ENCODE data around the gene ATG4D.

Gene ATG4D

DNA sequence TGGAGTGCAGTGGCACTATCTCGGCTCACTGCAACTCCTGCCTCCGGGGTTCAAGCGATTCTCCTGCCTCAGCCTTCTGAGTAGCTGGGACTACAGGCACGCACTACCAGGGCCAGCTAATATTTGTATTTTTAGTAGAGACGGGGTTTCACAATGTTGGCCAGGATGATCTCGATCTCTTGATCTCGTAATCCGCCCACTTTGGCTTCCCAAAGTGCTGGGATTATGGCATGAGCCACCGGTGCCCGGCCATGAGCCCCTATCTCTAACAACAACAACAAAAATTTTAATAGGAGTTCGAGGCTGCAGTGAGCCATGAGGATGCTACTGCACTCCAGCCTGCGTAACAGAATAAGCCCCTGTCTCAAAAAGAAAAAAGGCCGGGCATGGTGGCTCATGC is 38.4 kb downstream of the ATG4D start:
- no peak for FAIRE-seq

GRCh38 chr19:10583036-10583776 is 39.5 kb downstream of the ATG4D start:
- FAIRE-seq: no peak

- FAIRE-seq: no peak
Observed at GRCh38 chr19:10586396-10586795, 42.7 kb downstream of the ATG4D start.

DNA sequence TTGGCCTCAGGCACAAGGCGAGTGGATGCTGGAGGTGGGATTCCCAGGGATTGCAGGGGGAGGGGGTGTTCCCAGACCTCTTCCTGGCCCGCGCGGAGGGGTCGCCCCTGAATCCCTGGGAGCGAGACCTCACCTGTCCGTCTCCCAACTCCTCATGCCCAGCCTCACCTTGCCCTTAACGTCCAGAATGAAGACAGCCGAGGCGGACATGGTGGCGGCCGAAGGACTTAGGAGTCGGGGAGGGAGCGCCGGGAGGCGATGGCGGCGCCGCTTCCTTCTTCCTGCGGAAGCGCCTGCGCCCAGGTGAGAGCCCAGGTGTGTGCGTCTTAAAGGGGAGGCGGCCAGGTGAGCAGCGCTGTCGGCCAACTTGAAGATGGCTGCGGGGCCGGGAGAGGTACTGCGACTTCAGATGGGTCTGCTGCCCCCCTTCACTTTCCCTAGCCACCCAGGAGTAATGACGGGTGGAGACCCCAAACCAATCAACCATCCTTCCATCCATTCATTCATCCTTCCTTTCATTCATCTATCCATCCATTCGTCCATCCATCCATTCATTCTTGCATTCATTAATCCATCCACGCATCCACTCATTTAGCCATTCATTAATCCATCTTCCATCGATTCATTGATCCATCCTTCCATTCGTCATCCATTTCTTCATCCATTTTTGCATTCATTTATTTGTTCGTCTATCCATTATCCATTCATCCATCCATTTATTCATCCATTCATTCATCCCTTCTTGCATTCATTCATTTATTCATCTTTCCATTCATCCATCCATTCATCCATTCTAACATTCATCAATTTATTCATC is 43.5 kb downstream of the ATG4D start, which contains the start of gene AP1M2:
Gene AP1M2 (minus strand): TSS at position 291 of the 817 bp plus-strand sequence. CDS start 81 bp downstream, at position 210.
- FAIRE-seq: no peak

DNA sequence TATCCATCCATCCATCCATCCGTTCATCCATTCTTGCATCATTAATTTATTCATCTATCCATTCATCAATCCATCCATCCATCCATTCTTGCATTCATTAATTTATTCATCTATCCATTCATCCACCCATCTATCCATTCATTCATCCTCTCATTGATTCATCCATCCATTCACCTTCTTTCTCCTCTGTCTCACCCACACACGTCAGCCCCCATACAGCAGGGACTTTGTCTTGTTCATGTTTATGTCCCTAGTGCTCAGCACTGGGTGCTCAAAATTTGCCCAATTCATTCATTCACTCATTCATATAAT is 44.1 kb downstream of the ATG4D start:
- FAIRE-seq: no peak

GRCh38 chr19:10593148-10593547 is 49.4 kb downstream of the ATG4D start:
- FAIRE-seq: no peak

GRCh38 chr19:10593820-10594637 is 50.3 kb downstream of the ATG4D start:
- FAIRE-seq: no peak

GRCh38 chr19:10600149-10600548 is 56.4 kb downstream of the ATG4D start:
- no peak for FAIRE-seq

DNA sequence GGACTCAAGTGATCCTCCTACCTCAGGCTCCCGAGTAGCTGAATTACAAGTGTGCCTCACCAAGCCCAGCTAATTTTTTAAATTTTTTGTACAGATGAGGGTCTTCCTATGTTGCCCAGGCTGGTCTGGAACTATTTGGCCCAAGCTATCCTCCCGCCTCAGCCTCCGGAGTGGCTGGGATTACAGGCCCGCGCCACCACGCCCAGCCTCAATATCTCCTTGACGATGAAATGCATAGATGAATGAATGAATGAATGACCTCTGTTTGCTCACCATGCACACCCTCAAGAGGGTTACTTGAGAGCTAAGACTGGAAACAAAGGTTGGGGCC is 58.3 kb downstream of the ATG4D start:
- FAIRE-seq: no peak

DNA sequence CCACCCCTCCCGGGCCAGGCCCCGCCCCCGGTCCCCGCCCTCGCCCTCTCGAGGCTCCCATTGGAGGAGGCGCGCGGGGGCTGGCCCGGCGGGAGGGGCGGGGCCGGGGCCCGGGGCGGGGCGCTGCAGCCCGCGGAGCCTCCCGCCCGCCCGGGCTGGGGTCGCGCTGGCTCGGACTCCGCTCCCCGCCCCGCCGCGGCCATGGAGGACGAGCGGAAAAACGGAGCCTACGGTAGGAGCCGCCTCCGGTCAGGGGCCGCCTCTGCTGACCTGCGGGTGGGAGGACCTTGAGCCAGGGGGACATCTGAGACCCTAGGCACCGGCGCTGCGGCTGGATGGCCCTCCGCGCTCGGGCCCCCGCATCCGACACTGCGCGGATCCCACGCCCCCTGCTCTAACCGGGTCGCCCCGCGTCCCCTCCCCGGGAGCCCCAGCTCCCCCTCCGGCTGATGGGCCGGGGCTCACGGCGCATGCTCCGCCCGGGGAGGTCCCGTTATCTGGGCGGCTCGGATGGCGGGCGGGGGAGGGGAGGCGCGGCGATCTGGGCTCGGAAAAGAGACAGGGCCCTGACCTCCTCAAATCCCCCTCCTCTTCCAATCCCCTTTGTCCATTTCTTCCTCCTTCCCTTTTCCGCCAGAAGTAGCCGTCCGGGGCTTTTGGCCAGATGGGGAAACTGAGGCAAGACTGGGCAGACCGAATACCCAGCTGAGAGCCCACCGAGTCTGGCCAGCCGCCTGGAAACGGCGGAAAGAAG is 58.8 kb downstream of the ATG4D start:
- no peak for FAIRE-seq

Measured in endometrium (tissue), 2 donors.